NCI-H1417 (cell line): ENCODE results near the gene MUC5AC.

Source experiments
- DNase-seq, 3 experiments: peaks; one replicate each; lab custom pipeline; 2025; lab: John Stamatoyannopoulos, UW

MUC5AC gene

DNA sequence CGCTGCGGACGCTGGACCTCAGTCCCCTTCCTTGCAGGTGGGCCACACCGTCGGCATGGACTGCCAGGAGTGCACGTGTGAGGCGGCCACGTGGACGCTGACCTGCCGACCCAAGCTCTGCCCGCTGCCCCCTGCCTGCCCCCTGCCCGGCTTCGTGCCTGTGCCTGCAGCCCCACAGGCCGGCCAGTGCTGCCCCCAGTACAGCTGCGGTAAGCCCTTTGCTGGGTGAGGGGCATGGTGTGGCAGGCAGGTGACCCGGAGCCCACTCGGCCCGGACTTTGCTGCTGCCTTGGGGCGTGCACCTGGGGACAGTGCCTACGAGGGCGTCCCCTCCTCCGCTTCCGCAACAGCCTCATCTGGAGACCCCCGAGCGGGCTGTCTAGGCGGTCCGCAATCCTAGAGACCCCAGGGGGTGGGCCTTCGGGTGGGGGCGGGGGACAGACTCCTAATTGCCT is 39.7 kb downstream of the MUC5AC start:
- DNase-seq: no peak

DNA sequence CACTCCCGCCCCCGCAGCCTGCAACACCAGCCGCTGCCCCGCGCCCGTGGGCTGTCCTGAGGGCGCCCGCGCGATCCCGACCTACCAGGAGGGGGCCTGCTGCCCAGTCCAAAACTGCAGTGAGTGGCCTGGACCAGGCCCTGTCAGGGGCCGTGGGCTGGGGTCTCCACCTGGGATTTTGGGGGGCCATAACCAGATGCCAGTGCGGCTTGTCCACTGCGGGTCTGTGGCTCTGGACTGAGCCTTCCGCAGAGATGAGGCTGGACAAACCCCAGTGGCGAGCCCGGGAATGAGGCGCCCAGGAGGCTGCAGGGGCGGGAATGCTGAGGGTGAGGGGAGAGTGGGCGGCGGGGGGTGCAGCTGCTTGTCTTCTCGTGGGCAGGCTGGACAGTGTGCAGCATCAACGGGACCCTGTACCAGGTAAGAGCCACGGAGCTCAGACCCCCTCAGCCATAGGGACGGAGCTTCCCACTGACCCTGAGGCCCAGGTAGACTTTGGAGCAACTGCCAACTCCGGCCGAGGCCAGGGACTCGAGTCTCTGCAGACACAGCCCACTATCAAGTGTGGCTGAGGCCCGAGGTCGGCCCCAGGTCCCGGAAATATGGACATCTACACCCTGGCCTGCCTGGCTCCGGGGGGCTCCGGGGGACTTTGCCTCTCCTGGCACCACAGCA is 40.3 kb downstream of the MUC5AC start:
- no peak for DNase-seq

DNA sequence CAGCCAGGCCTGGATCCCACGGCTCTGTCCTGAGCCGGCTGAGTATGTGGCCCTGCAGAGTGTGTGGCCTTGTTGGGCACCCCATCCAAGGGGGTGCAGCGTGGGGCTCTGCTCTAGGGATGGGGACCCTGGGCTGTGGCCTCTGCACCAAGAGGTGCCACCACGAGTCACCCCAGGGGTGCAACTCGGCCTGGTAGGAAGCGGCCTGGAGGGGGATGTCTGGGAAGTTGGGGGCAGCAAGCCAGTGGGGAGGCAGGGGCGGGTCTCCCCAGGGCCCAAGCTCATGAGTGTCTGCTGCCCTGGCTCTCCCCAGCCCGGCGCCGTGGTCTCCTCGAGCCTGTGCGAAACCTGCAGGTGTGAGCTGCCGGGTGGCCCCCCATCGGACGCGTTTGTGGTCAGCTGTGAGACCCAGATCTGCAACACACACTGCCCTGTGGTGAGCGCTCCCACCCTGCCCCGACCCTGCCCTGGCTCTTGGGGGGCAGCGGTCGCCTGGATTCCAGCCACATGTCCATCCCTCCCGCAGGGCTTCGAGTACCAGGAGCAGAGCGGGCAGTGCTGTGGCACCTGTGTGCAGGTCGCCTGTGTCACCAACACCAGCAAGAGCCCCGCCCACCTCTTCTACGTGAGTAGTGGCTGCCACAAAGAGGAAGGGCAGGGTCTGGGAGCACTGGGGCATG is 40.9 kb downstream of the MUC5AC start:
- peak in 2 of 3 experiments; percentile 34 to 62 for DNase-seq

DNA sequence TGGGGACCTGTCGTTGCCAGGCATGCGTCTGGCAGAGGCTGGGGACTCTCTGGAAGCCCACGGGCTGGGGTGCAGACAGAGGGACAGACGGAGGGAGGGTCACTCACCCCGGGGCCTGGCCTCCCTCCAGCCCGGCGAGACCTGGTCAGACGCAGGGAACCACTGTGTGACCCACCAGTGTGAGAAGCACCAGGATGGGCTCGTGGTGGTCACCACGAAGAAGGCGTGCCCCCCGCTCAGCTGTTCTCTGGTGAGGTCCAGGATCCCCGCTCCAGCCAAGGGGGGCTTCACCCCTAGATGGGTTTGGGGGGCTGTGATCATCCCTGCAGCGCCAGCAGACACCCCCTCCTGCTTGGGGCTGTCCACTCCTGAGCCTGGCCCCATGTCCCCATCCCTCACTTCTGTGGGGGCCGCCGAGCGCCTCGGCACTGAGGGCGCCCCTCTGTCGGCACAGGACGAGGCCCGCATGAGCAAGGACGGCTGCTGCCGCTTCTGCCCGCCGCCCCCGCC is 41.5 kb downstream of the MUC5AC start:
- no peak for DNase-seq

DNA sequence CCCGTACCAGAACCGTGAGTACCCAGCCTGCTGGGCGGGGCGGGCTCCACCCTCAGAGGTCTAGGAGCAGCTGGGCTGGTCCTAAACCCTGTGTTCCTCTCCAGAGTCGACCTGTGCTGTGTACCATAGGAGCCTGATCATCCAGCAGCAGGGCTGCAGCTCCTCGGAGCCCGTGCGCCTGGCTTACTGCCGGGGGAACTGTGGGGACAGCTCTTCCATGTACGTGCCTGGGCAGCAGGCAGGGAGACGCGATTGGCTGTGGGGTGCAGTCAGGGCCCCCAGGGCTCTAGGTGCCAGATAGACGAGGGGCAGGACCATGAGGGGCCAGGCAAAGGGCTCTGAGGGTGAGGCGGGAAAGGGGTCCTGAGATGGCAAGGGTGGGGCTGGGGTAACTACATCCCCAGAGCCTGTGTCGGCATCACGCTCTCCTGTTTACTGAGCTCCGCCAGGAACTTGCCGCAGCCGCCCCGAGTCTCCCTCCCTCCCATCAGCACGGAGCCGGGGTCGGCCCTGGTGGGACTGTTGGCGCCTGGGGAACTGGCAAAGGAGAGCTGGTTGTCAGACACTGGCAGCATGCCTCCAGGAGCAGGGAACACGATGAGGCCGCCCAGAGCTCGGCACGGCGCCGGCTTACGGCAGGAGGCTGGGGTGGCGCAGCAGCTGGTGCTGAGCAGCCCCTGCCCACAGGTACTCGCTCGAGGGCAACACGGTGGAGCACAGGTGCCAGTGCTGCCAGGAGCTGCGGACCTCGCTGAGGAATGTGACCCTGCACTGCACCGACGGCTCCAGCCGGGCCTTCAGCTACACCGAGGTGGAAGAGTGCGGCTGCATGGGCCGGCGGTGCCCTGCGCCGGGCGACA is 42.2 kb downstream of the MUC5AC start:
- DNase-seq: peak in 2 of 3 experiments; percentile 30 to 52

DNA sequence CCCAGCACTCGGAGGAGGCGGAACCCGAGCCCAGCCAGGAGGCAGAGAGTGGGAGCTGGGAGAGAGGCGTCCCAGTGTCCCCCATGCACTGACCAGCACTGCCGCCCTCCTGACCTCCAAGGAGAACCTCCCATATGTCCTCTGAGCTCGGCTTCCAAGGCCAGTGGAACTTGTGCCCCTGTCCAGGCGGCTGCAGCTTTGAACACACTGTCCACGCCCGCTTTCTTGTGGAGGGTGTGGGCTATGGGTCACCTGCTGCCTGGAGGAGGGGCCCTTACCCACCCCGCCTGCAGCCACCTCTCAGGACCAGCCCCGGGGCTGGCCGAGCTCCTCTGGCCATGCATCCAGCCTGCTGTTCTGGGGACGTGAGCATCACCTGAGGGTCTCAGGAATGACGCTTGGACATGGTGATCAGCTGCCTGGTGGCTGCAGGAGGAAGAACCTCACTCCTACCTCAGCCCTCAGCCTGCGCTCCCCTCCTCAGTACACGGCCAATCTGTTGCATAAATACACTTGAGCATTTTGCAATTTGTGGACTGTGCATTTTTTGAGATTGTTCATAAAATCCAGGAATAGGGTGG is 42.9 kb downstream of the MUC5AC start:
- no peak for DNase-seq

DNA sequence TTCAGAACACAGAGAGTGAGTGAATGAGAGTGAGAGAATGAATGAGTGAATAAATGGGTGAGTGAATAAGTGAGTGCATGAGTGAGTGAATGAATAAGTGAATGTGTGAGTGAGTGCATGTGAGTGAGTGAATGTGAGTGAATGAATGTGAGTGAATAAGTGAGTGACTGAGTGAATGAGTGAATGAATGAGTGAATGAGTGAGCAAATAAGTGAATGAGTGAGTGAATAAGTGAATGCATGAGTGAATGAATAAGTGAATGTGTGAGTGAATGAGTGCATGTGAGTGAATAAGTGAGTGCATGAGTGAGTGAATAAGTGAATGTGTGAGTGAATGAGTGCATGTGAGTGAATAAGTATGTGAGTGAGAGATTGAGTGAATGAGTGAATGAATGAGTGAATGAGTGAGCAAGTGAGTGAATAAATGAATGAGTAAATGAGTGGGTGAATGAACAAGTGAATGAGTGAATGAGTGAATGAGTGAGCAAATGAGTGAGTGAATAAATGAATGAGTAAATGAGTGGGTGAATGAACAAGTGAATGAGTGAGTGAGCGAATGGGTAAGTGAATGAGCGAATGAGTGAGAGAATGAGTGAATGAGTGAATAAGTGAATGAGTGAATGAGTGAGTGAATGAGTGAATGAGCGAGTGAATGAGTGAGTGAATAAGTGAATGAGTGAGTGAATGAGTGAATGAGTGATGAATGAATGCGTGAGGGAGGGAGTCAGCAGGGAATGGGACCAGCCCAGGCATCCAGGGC is 43.8 kb downstream of the MUC5AC start:
- DNase-seq: peak in 1 of 3 experiments; percentile 28

DNA sequence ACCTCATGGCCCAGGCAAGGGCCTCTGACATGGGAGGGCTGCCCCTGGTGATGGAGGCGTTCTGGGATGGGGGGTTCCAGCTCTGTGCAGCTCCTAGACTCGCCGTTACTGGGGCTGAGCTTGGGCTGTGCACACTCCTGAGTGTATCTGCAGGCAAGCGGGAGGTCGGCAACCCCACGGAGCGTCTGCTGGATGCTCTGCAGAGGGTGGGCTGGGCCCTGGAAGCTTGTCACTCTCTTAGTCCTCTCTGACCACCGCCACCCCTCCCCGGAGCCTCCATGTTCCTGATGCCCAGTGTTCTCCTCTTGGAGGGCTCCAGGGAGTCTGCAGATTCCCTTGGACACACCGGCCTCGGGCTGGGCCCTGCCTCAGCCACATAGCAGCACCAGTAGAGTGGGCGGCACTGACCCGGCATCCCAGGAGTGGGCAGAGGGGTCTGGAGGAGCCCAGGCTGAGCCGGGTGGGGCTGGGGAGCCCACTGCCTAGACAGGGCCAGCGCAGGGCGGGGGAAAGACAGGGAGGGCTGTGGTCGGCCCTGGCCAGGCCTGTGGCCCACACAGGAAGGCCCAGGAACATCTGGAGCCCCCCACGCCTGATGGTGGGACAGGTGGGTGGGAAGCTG is 44.5 kb downstream of the MUC5AC start:
- peak in 2 of 3 experiments; percentile 21 to 28 for DNase-seq

DNA sequence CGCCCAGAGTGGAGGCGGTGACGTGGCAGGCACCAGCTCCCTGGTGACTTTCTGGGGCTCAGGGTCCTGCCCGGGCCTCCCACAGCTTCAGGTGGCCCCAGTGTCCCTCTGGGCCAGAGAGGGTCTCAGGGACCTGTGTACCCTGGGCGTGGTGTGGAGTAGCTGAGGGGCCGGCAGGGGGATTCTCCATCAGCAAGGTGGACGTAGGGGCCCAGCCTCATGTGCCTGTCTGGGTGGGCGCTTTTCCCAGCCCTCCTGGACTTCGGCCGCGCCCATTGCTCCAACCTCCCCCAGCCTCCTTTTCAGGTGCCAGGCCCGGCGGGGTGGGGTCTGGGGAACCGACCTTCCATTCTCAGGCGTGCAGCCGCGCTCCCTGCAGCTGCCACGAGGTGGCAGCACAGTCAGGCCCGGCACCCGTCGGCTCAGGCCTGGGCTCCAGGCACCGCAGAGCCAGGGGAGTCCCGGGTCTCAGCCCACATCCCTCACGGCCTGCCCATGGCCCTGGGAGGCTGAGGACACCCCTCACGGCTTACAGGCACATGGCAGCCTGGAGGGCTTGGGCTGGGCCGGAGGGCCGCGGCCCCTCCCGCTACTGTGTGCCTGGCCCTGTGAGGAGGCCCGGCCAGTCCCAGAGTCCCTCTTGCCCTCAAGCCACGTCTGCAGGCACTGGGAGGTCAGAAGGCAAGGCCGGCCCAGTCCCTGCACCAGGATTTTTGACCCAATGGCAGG is 45.2 kb downstream of the MUC5AC start:
- DNase-seq: peak; percentile 46 to 63 (median 60)

DNA sequence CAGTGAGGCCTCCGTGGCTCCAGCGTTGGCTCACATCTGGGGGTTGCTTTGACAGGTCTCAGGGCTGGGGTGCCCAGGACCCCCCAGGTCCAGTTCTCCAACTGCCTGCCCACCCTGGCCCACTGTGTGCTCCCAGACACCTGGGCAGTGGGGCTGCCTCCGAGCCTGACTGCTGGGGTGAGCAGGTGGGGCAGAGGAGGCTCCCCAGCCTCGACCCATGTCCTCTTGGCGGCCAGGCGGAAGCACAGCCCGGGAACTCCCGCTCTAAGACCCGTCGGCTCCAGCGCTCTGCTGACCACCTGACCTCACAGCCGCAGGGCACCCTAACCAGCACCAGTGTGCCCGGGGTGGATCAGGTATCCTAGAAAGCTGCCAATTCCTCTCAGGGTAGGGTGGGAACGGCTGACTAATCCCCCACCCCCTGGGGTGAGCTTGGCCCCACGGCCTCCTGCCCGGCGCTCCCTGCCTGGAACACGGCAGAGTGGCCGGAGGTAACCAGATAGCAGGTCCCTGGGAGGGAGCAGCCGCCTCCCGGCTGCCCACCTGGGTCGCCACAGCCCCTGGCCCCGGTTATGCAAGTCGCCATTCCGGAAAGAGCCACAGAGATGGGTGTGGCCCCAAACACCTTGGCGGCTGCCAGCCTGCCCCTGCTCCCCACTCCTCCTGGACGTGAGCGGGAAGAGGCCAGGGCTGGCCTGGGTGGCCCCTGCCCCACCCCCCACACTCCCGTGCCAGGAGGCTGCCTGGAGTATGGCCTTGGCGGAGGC is 45.9 kb downstream of the MUC5AC start:
- DNase-seq: no peak

DNA sequence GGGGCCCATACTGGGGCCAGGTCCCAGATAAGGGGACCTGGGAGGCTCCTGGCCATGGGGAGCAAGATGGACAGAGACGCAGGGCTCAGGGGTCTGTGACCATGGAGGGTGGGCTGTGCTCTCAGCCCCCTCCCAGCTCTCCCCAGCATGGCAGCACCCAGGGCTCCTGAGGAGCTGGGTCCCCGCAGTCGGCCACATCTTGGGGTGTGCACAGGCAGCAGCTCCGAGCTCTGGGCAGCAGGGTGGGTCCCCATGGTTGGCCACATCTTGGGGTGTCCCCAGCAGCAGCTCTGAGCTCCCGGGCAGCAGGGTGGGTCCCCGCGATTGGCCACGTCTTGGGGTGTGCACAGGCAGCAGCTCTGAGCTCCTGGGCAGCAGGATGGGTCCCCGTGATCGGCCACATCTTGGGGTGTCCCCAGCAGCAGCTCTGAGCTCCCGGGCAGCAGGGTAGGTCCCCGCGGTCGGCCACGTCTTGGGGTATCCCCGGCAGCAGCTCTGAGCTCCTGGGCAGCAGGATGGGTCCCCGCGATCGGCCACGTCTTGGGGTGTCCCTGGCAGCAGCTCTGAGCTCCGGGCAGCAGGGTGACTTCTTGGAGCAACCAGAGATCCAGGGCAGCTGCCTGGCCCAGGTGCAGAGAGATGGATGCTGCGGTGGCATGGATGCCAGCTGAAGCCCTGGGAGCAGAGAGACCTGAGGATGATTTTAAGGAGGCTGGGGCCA is 46.8 kb downstream of the MUC5AC start:
- DNase-seq: no peak

DNA sequence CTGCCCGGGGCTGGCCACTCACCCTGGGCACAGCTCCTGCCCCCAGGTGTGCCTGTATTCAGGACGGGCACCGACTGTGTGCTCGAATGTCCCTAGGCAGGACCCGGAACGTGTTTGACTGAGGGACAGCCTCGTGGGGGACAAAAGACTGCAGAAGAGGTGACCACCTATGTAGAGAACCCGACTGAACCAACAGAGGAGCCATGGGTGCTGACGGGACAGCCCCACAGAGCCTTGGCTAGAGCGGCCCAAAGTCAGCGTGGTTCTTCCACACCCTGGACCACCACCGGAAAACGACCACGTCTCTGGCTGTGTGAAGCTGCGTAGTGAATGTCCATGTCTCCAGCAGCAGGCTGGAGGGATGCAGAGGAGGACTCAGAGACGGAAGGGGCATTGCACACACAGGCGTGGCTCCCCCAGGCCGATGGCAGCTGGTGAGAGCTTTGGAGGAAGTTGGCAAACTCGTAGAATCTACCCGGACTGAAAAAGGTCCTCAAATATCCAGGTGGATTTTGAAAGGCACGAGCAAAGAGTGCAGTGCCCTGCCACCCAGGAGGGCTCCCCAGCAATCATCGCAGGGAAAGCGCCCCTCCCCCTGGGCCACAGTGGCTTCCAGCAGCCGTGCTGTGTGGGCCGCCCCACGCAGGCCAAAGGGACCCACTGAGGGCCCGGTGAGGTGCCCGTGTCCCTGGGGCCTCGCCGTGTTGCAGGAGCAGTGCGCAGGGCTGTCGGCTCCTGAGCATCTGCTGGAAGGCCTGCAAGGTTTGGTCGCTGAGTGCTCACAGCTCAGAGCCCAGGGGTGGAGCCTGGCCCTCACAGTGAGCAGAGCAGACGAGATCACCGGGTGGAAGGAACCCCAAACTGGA is 47.6 kb downstream of the MUC5AC start:
- DNase-seq: no peak

DNA sequence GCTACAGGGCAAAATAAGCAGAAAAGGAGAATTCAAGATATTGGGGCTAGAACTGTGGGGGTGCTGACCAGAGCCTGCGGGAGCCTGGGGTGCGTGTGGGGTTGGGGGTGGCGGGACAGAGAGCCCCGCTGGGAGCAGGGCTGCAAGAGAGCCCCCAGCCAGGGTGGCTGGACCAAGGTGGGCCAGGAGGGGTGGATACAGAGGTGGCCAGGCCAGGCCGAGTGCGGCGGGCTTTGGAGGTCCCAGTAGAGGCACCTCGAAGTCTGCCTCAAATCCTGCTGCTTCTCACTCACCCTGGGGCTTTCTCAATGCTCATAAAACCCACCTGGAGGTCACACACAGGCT is 48.2 kb downstream of the MUC5AC start:
- no peak for DNase-seq

DNA sequence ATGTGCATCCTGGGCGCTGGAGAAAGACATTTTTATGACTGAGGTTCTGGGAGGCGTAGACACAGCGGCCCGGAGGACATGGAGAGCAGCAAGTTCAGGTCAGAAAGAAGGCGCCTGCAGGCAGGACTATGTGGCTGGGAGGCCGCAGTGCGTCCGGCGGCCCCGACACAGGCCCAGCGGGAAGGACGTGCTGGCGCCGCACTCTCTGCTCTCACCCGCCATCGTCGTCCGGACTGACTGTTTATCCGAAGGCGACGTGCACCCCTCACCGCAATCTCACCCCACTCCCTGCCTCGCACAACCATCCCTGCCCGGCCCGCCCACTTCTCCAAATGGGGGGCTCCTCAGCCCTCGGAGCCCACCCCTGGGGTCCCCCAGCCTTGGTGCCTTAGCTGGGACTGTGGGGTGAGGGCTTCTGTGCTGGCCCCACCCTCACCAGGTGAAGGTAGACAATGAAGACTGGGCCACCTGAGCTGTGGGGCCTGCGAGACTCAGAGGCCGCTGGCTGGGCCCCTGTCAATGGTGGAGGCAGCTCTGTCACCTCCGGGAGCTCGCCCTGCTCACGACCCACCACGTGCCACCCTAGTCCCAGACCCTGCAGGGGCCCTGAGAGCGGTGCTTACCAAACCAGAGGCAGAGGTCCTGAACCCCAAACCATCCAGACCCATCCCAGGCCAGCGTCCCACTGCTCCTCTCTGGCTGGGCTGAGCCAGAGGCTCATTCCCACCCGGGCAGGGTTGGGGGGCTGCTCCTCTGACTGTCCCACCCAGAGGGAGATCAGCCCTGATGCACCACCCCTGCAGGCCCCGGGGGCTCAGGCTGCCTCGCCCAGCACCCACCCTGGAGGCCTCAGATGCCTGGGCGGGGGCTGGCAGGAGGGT is 48.9 kb downstream of the MUC5AC start:
- no peak for DNase-seq

DNA sequence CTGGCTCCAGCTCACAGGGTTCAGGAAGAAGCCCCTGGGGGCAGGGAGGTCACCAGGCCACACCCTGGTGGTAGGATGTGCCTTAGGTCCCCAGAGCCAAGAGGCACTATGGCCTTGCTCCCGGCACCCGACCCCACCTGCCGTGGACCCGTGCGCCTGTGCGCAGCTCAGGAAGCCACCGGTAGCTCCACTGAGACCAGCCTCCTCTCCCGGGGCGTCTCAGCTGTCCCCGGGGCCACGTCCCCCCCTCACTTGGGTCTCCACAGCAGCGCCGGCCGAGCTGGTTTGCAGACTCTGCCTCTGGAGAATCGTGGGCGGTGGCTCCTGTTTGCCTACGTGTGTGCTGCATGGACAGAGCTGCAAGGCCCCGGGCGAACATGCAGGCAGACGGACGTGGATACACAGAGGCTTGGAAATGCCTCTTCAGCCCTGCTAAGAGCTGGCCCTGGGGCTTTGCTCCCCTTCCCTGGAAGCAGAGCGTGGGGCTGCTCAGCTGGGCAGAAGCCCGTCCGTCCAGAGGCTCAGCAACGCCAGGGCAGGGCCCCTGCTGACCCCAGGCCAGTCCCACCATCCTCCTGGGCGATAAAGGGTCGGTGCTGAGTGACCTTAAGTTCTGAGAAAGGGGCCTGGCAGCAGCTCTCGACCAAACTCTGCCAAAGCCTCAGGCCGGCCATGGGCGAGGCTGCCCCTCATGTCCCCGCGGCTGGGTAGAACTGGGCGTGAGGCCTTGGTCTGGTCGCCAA is 49.8 kb downstream of the MUC5AC start:
- no peak for DNase-seq

DNA sequence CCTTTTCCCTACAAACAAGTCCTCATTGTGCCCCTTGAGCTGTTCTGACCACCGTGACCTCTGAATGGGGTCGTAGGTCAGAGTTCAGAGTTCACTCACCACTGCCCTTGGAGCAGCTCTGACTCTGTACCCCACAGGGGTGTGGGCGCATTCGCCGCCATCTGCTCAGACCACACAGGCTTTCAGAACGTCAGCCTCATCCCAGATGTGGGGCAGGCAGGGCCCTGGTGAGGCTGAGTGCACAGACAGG is 50.3 kb downstream of the MUC5AC start:
- DNase-seq: no peak
